Measurements from ENCODE around the gene STK26. TPM values are rescaled to one million over a fixed set of nuclear protein-coding genes. Genes with fewer than 3 reads are reported as not detected.
A peak's percentile ranks its signal among the peaks of the same experiment; 100 is the strongest.

Gene STK26
- total RNA-seq, 1 experiment from 2014 or later: 50.7 TPM

GRCh38 chrX:131988236-131988635 is 34.9 kb upstream of the STK26 start:
- BruUV-seq (replicated peaks): no TSS peak
- no peak overlapping the region for H2AFZ ChIP-seq (ENCODE audit: low read length)

DNA sequence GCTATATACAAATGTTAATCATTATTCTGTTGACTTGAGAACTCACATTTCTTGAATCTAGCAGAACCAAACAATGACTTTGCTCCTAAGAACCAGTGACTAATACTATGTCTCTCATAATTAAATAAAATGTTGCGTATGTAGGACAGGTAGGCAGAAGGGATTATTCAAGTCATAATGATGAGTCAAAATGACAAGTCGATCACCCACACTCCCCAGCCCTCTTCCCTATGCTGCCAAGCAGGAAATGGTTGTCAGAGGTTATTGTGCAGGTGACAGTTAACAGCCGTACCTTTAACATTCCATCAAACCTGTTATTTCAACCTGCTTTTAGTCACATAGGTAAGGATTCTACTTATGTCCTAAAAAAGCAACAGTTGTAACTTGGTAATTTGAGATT is 22.0 kb upstream of the STK26 start:
- H3K9me3 ChIP-seq (ENCODE audit: low read length): no peaks in the 10 kb centered on the region
- H3K27ac ChIP-seq (ENCODE audit: low read length): peak overlapping the region; percentile 95
- peak; percentile 91 for DNase-seq
- H3K79me2 ChIP-seq (ENCODE audit: low read length): no peaks in the 10 kb centered on the region
- H3K27me3 ChIP-seq (ENCODE audit: low read length): no peaks in the 10 kb centered on the region
- peak; percentile 96 for ATAC-seq
- no peak overlapping the region for H2AFZ ChIP-seq (ENCODE audit: low read length)
- ChIA-PET CTCF (no interaction called here), POLR2A (ENCODE audit: unreplicated experiment) (no interaction called here)
- TF ChIP-seq CTCF (conservative IDR thresholded peaks at IDR 0.05; ENCODE audit: low read depth, low read length) (no peak), EZH2phosphoT487 (IDR thresholded peaks at IDR 0.05; ENCODE audit: borderline replicate concordance, low read length) (no peak), EZH2 (IDR thresholded peaks at IDR 0.05; ENCODE audit: low read length, unreplicated experiment) (no peak)
- no peaks in the 10 kb centered on the region for H4K20me1 ChIP-seq (ENCODE audit: low read length)
- H3K9me2 ChIP-seq (replicated peaks; ENCODE audit: low read length): no peaks in the 10 kb centered on the region
- H3K4me1 ChIP-seq (ENCODE audit: insufficient read depth, low read length): peaks cover 22% of the 10 kb centered on the region
- H3K4me2 ChIP-seq (ENCODE audit: low read length): peak overlapping the region; percentile 72
- no peak overlapping the region for H3K4me3 ChIP-seq (ENCODE audit: low read length)
- intact Hi-C loops (cut with micrococcal nuclease): no loop called here
- no peaks in the 10 kb centered on the region for H3F3A ChIP-seq (ENCODE audit: low read length, unreplicated experiment)
- no peaks in the 10 kb centered on the region for H3K36me3 ChIP-seq (ENCODE audit: low read depth, low read length)
- no peak overlapping the region for H3K9ac ChIP-seq (ENCODE audit: low read length)
- no TSS peak for BruUV-seq (replicated peaks)

More at GRCh38 chrX:131988236-131988635, 34.9 kb upstream of the STK26 start:
- intact Hi-C loops (cut with micrococcal nuclease): no loop called here
- ChIA-PET POLR2A (ENCODE audit: unreplicated experiment) (no interaction called here), CTCF (no interaction called here)
- Histone ChIP-seq H3K79me2 (ENCODE audit: low read length) (no peaks in the 10 kb centered on the region), H3K4me2 (ENCODE audit: low read length) (no peak overlapping the region), H3K4me1 (ENCODE audit: insufficient read depth, low read length) (peaks cover 3% of the 10 kb centered on the region; the same call in 1 of the 2 replicates), H3K9ac (ENCODE audit: low read length) (no peak overlapping the region), H3K9me3 (ENCODE audit: low read length) (no peaks in the 10 kb centered on the region), H4K20me1 (ENCODE audit: low read length) (no peaks in the 10 kb centered on the region), H3K9me2 (replicated peaks; ENCODE audit: low read length) (no peaks in the 10 kb centered on the region), H3K36me3 (ENCODE audit: low read depth, low read length) (no peaks in the 10 kb centered on the region), H3K4me3 (ENCODE audit: low read length) (no peak overlapping the region), H3K27ac (ENCODE audit: low read length) (no peak overlapping the region), H3F3A (ENCODE audit: low read length, unreplicated experiment) (no peaks in the 10 kb centered on the region), H3K27me3 (ENCODE audit: low read length) (no peaks in the 10 kb centered on the region)
- DNase-seq (no peak), ATAC-seq (no peak)
- TF ChIP-seq EZH2 (IDR thresholded peaks at IDR 0.05; ENCODE audit: low read length, unreplicated experiment): no peak
- no peak for TF ChIP-seq CTCF (conservative IDR thresholded peaks at IDR 0.05; ENCODE audit: low read depth, low read length)
- TF ChIP-seq EZH2phosphoT487 (IDR thresholded peaks at IDR 0.05; ENCODE audit: borderline replicate concordance, low read length): no peak

DNA sequence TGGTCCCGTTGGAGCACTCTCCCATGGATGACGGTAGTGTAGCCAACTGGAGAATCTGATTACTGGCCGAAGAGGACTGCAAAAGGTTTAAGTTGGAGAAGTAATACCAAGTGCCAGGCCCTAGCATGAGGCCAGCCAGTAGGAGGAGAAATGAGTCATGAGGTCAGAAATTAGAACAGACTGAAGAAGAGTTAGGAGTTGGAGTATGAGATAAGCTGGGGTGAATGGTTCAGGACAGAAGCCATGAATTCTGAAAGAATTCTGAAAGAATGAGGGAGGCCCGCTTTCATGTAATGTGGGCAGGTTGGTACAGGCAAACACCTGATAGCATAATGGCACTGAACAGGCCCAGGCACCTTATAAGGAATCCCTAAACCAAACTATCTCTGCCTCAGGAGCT is 18.4 kb upstream of the STK26 start:
- DNase-seq: no peak
- intact Hi-C loops (cut with micrococcal nuclease): no loop called here

More for the DNA sequence above, 18.4 kb upstream of the STK26 start:
- no peak for ATAC-seq
- CTCF ChIA-PET: no interaction called here
- BruUV-seq (replicated peaks): no TSS peak
- Histone ChIP-seq H3K79me2 (ENCODE audit: low read length) (no peaks in the 10 kb centered on the region), H3K4me1 (ENCODE audit: insufficient read depth, low read length) (peaks cover 22% of the 10 kb centered on the region), H3K9me2 (replicated peaks; ENCODE audit: low read length) (no peaks in the 10 kb centered on the region), H2AFZ (ENCODE audit: low read length) (no peak overlapping the region), H3K27me3 (ENCODE audit: low read length) (no peaks in the 10 kb centered on the region), H3K4me2 (ENCODE audit: low read length) (no peak overlapping the region), H4K20me1 (ENCODE audit: low read length) (no peaks in the 10 kb centered on the region), H3K9ac (ENCODE audit: low read length) (no peak overlapping the region), H3K36me3 (ENCODE audit: low read depth, low read length) (no peaks in the 10 kb centered on the region), H3K9me3 (ENCODE audit: low read length) (no peaks in the 10 kb centered on the region), H3F3A (ENCODE audit: low read length, unreplicated experiment) (no peaks in the 10 kb centered on the region), H3K4me3 (ENCODE audit: low read length) (no peak overlapping the region), H3K27ac (ENCODE audit: low read length) (no peak overlapping the region)
- TF ChIP-seq EZH2phosphoT487 (IDR thresholded peaks at IDR 0.05; ENCODE audit: borderline replicate concordance, low read length): no peak
- no peak for TF ChIP-seq EZH2 (IDR thresholded peaks at IDR 0.05; ENCODE audit: low read length, unreplicated experiment)
- TF ChIP-seq CTCF (conservative IDR thresholded peaks at IDR 0.05; ENCODE audit: low read depth, low read length): no peak
- POLR2A ChIA-PET (ENCODE audit: unreplicated experiment): no interaction called here

Data from PC-3 (cell line).